HL-60/S4 (cell line): ENCODE data around the gene PTPN2.
"Not testable (repeated sequence)": the region's sequence is repeated elsewhere in the genome, so short reads cannot be mapped to it uniquely, and the experiment has no call there.

ENCODE experiments used
- in situ Hi-C: fragments of 300-500 bp; cut with MboI; formaldehyde crosslinking; loops from 2 replicates; pipeline ENCODE4 v1.14.3; 2022; ENCODE audit warnings: low sequenced_read_pairs

PTPN2 gene

GRCh38 chr18:12895626-12896025, 11.6 kb upstream of the PTPN2 start:
- in situ Hi-C loops: loop anchor here (10.0 kb wide), 1 partner anchor 161 kb away; no protein-coding TSS in a partner anchor

- in situ Hi-C loops: loop anchor here (10.0 kb wide), 1 partner anchor 160 kb away; no protein-coding TSS in a partner anchor
Measured at GRCh38 chr18:12895014-12895413, 11.0 kb upstream of the PTPN2 start.

GRCh38 chr18:12891561-12891960, 7.5 kb upstream of the PTPN2 start:
- in situ Hi-C loops: loop anchor here (10.0 kb wide), 1 partner anchor 157 kb away; no protein-coding TSS in a partner anchor

- in situ Hi-C loops: loop anchor here (10.0 kb wide), 1 partner anchor 156 kb away; no protein-coding TSS in a partner anchor
Measured at GRCh38 chr18:12890964-12891363, 6.9 kb upstream of the PTPN2 start.

GRCh38 chr18:12886498-12887126, 2.6 kb upstream of the PTPN2 start:
- in situ Hi-C loops: no loop called here

- in situ Hi-C loops: no loop called here
Measured at GRCh38 chr18:12885500-12885899, 1.5 kb upstream of the PTPN2 start.

GRCh38 chr18:12884406-12885323, 628 bp upstream of the PTPN2 start:
- in situ Hi-C loops: no loop called here

GRCh38 chr18:12883372-12883683, 709 bp downstream of the PTPN2 start:
- in situ Hi-C loops: no loop called here

- in situ Hi-C loops: no loop called here
Measured at GRCh38 chr18:12882453-12883371, 1.3 kb downstream of the PTPN2 start.

GRCh38 chr18:12880541-12880910, 3.5 kb downstream of the PTPN2 start:
- in situ Hi-C loops: no loop called here

- in situ Hi-C loops: no loop called here
Measured at GRCh38 chr18:12879840-12880540, 4.0 kb downstream of the PTPN2 start.

- in situ Hi-C loops: not testable (repeated sequence)
Measured at GRCh38 chr18:12874992-12875391, 9.0 kb downstream of the PTPN2 start.

GRCh38 chr18:12873961-12874567, 10.0 kb downstream of the PTPN2 start:
- in situ Hi-C loops: not testable (repeated sequence)

GRCh38 chr18:12872408-12872807, 11.6 kb downstream of the PTPN2 start:
- in situ Hi-C loops: no loop called here

- in situ Hi-C loops: no loop called here
Measured at GRCh38 chr18:12868576-12868975, 15.5 kb downstream of the PTPN2 start.

- in situ Hi-C loops: no loop called here
Measured at GRCh38 chr18:12867441-12868123, 16.5 kb downstream of the PTPN2 start.

- in situ Hi-C loops: no loop called here
Measured at GRCh38 chr18:12863687-12864216, 20.3 kb downstream of the PTPN2 start.

GRCh38 chr18:12862874-12863482, 21.1 kb downstream of the PTPN2 start:
- in situ Hi-C loops: no loop called here

GRCh38 chr18:12862467-12862866, 21.6 kb downstream of the PTPN2 start:
- in situ Hi-C loops: no loop called here
